SK-N-SH treated with all-trans-retinoic acid at 6 μM for 48 hours (cell line): ENCODE data around the gene HRH1.

Experiments used
- ARNTL ChIP-seq: fragments of 450-650 bp; formaldehyde crosslinking; IDR thresholded peaks from 2 replicates; pipeline ENCODE4 v1.5.0; 2020; ENCODE audit warnings: low read depth, mild to moderate bottlenecking, moderate library complexity, borderline replicate concordance
- TF ChIP-seq, protein P1 (sequence below): fragments of 250-450 bp; sonication (Bioruptor Pico); IDR thresholded peaks from 2 replicates; pipeline ENCODE4 v1.5.1; 2020; ENCODE audit warnings: low read depth, mild to moderate bottlenecking, moderate library complexity

GRCh38 chr3:11221818-11222415 lies 67.6 kb downstream of the HRH1 start:
- TF ChIP-seq ARNTL (CRISPR knock-in tag), result no peak
- TF ChIP-seq, protein P1, sequence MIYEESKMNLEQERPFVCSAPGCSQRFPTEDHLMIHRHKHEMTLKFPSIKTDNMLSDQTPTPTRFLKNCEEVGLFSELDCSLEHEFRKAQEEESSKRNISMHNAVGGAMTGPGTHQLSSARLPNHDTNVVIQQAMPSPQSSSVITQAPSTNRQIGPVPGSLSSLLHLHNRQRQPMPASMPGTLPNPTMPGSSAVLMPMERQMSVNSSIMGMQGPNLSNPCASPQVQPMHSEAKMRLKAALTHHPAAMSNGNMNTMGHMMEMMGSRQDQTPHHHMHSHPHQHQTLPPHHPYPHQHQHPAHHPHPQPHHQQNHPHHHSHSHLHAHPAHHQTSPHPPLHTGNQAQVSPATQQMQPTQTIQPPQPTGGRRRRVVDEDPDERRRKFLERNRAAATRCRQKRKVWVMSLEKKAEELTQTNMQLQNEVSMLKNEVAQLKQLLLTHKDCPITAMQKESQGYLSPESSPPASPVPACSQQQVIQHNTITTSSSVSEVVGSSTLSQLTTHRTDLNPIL (CRISPR knock-in tag), result no peak
